HG02571 (cell line): ENCODE results near the gene CAMK2D.
"Not testable (repeated sequence)": the region's sequence is repeated elsewhere in the genome, so short reads cannot be mapped to it uniquely, and the experiment has no call there.

Experiments used
- ATAC-seq: cut with Tn5 transposase; IDR thresholded peaks from one replicate; pipeline ENCODE4 v1.9.1; 2021; ENCODE audit warnings: mild to moderate bottlenecking, moderate library complexity; ENCODE audit not compliant: unreplicated experiment

The CAMK2D gene

GRCh38 chr4:113763923-113764322 lies 2.4 kb upstream of the CAMK2D start:
- not testable (repeated sequence) for ATAC-seq

GRCh38 chr4:113763029-113763285 lies 1.4 kb upstream of the CAMK2D start:
- ATAC-seq = no peak

GRCh38 chr4:113762186-113763028 lies 869 bp upstream of the CAMK2D start:
- ATAC-seq = peak; percentile 47

- peak; percentile 25 for ATAC-seq
Measured at GRCh38 chr4:113760795-113761619, 531 bp downstream of the CAMK2D start.

- no peak for ATAC-seq
Measured at GRCh38 chr4:113760094-113760794, 1.3 kb downstream of the CAMK2D start.

- ATAC-seq = no peak
Measured at GRCh38 chr4:113759696-113760093, 1.8 kb downstream of the CAMK2D start.

DNA sequence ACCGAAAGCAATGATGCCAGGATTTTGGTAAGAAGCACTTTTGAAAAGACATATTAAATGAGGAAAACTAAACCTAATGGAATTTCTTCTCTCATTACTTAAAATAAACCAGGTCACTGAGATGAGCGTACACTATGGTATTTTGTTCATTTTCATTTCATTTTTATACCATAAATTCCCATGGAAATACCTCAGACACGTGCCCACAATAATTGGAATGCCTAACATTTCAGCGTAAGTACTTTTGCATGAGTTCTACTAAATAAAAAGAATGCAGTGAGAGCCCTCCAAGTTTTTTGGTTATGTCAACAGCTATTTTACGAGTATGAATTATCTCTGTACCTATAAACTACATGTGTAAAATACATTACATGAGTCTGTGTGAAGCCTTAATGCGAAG lies 3.2 kb downstream of the CAMK2D start:
- no peak for ATAC-seq

DNA sequence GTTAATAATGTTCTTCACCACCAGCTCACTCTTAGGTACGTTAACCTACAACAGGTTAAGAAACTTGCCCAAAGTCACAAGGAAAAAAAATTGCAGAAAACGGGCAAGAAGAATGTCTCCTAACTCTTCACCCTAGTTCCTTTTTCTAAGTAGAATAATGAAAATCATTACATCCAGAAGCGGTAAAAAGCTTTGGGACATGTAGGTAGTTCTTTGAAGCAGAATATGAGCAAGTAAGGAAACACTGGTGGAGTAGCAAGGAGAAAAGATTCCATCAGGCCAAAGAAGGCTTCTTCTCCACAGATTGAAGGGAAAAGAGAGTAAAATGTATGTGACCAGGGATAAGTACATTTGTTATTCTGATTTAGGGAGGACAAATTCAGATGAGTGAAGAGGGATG lies 4.1 kb downstream of the CAMK2D start:
- ATAC-seq = no peak

DNA sequence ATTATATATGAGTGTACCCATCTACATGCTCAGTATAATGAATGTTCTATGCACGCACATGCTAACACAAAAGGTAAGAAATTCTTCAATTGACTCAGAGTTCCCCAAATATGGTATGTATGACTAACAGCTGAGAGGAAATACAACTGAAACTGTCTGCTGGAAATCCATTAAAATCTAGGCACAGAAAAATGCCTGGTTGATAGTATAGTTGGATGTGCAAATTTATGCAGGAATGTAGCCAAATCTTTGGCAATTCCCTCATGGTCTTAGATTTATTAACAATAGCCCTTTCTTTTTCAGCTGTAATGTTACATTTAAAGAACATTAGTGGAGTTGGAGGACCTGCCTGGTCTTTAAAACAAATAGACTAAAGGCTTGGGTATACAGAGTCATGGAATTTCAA lies 5.5 kb downstream of the CAMK2D start:
- peak; percentile 74 for ATAC-seq

DNA sequence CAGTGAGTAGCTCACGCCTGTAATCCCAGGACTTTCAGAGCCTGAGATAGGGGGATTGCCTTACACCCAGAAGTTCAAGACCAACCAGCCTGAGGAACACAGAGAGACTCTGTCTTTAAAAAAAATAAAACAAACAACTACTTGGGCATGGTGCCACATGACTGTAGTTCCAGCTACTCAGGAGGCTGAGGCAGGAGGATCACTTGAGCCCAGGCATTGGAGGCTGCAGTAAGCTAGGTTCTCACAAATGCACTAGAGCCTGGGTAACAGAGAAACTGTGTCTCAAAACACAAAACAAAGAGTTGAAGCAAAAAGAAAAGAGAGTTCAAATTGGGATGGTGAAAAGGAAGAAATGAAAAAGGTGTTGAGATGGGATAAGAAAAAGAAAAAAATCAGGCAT lies 10.8 kb downstream of the CAMK2D start:
- no peak for ATAC-seq

DNA sequence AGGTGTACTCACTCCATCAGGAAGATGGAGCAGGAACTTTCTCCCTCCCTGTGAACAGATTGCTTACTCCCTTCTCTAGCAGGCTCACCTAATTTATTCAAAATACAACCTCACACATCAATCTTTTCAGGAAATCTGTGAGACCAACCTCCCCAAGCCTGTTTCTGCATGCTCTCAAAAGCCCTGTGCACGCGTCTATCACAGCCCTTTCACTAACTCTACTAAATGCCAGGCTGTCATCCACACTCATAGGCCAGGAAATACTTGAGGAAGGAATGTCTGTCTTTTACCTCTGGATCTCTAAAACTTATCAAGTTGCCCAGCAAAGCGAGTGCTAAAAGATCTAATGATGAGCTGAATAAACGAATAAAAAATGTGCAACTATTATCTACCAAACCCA lies 11.2 kb downstream of the CAMK2D start:
- ATAC-seq = no peak

GRCh38 chr4:113749178-113749577 lies 12.4 kb downstream of the CAMK2D start:
- no peak for ATAC-seq

DNA sequence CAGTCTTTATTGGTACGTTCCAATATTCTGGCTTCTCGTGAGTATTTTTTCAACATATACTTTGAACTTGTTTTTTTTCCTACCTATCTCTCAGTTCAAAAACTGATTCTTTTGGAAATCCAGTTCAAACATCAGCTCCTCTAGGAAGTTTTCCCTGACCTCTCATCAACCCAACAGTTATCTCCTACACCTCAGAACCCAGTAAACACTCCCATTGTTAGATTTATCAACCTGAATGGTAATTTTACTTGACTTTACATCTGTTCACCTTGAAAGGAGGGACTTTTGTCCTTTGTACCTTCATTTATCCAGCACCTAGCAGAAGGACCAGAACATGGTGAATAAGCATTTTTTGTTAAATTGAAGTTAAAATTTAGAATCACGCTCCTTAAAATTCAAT lies 13.6 kb downstream of the CAMK2D start:
- ATAC-seq = no peak

GRCh38 chr4:113745711-113746110 lies 15.8 kb downstream of the CAMK2D start:
- ATAC-seq = no peak

DNA sequence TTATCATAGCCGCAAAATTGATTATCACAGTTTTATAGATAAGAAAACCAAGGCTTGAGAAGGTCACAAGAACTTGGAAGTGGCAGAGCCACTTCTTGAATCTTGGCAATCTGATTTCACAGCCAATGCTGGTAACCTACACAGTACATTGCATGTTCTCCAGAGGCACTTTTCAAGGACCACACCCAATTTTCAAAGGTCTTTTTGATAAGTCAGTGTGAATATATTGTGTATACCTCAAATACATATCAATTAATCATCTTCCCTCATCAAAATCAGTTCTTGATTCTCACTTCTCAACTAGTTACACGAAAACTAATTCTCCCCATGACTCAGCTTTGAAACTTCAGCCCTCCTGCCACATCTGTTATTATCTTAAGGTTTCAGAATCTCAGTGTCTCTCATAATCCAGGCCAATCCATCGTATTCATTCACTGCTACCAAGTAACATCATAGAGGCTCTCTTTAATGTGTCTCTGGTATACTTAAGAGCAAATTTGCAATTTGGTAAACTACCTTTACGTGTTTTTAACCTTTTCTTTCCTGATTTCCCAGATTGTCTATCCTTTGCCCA lies 16.8 kb downstream of the CAMK2D start:
- no peak for ATAC-seq

DNA sequence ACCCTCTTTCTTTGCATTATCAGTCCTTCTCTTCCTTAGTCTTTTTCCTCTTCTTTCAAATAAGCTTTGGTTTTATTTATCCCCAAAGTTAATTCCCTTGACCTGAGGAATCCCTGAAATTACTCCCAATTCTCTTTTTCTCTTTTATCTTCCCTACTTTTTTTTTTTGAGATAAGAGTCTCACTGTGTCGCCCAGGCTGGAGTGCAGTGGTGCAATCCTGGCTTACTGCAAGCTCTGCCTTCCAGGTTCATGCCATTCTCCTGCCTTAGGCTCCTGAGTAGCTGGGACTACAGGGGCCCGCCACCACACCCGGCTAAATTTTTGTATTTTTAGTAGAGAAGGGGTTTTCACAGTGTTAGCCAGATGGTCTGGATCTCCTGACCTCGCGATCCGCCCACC lies 17.8 kb downstream of the CAMK2D start:
- ATAC-seq = no peak

GRCh38 chr4:113742643-113743042 lies 18.9 kb downstream of the CAMK2D start:
- ATAC-seq = no peak

GRCh38 chr4:113741956-113742355 lies 19.6 kb downstream of the CAMK2D start:
- no peak for ATAC-seq

DNA sequence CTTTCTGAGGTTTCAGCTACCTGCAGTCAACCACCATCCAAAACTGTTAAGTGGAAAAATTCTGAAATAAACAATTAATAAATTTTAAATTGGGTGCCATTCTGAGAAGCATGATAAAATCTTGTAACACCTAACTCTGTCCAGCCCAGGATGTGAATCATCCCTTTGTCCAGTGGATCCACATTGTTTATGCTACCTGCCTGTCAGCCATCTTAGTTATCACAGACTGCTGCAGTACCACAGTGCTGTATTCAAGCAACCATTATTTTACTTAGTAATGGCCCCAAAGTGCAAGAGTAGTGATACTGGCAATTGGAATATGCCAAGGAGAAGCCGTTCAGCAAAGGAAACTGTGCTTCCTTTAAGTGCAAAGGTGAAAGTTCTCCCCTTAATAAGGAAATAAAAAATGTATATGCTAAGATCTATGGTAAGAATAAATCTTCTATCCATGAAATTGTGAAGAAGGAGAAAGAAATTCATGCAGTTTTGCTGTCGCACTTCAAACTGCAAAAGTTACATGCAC lies 20.6 kb downstream of the CAMK2D start:
- ATAC-seq = no peak

DNA sequence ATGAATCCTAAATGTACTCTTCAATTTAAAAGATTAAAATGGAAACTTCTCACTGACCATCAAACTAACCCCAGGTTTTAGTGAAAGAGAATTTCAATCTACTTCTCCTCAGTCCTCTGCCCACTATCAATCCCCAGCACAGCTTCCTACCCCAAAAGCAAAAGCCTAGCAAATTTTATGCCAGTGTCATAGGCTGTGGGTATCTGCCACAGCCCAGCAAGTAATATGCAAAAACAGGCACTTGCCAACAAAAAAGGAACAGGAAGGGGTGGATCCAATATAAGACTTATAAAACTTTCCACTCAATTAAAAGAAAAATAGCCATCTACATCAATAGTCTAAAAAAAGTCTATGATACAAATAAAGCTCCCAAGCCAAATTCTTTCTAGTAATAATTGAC lies 22.3 kb downstream of the CAMK2D start:
- no peak for ATAC-seq

DNA sequence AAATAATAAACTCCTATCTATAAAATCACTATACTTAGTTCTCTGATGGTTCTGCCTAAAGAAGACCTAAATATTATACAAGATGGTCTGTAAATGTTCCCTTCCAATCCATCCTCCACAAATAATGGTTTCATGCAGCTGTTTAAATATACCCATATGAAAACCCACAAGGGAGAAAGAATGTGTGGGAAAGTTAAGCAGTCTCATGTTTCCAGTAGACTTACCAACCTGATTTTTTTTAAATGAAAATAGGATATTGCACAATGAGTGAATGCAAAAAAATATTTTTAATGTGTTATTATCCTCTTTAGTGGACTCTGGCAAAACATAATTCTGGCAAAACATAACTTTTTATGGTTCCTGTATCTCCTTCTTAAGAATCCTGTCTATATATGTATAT lies 23.3 kb downstream of the CAMK2D start:
- ATAC-seq = no peak
